Coronary artery (tissue), 2 donors: ENCODE results near the gene HOXB4.

Source experiments
- DNase-seq: peaks from one replicate; pipeline ENCODE4 v3.0.0-alpha.2; 2017; ENCODE audit warnings: low spot score
- H3K27ac ChIP-seq, 2 donors: fragments of 200-600 bp; sonication (generic); one replicate each; pipeline ENCODE4 v1.5.1; 2016 to 2019
- H3K4me3 ChIP-seq: fragments of 200-600 bp; sonication (generic); 2 replicates; pipeline ENCODE4 v1.5.1; 2016; ENCODE audit warnings: mild to moderate bottlenecking, moderate library complexity
- CTCF ChIP-seq: fragments of 200-600 bp; sonication (generic); IDR thresholded peaks from one replicate; pipeline ENCODE4 v1.5.1; 2019; ENCODE audit warnings: antibody characterized with exemption

HOXB4 gene

GRCh38 chr17:48530887-48531272 is 47.3 kb downstream of the HOXB4 start, which contains the start of gene HOXB1:
TSS of gene HOXB1 (minus strand) at chr17:48531011. CDS start at chr17:48530904, 107 bp downstream.
- H3K27ac ChIP-seq: no peak within 1 kb of the TSS
- DNase-seq: no peak
- no peak for TF ChIP-seq CTCF
- H3K4me3 ChIP-seq: no peak within 1 kb of the TSS

- Histone ChIP-seq H3K27ac (no peak overlapping the region), H3K4me3 (no peak overlapping the region)
- DNase-seq: no peak
- TF ChIP-seq CTCF: no peak
These were observed 47.8 kb downstream of the HOXB4 start for GRCh38 chr17:48530208-48530886.

GRCh38 chr17:48529683-48530009 is 48.5 kb downstream of the HOXB4 start:
- H3K4me3 ChIP-seq: no peak overlapping the region
- no peak for DNase-seq
- no peak overlapping the region for H3K27ac ChIP-seq
- no peak for TF ChIP-seq CTCF

- no peak overlapping the region for H3K4me3 ChIP-seq
- no peak for DNase-seq
- no peak overlapping the region for H3K27ac ChIP-seq
- no peak for TF ChIP-seq CTCF
These were observed 49.0 kb downstream of the HOXB4 start for GRCh38 chr17:48528936-48529682.

GRCh38 chr17:48528153-48528935 is 49.8 kb downstream of the HOXB4 start:
- H3K27ac ChIP-seq: no peak overlapping the region
- no peak for DNase-seq
- no peak overlapping the region for H3K4me3 ChIP-seq
- TF ChIP-seq CTCF: no peak

- TF ChIP-seq CTCF: no peak
- H3K4me3 ChIP-seq: no peak overlapping the region
- no peak overlapping the region for H3K27ac ChIP-seq
- DNase-seq: no peak
These were observed 50.6 kb downstream of the HOXB4 start for GRCh38 chr17:48527547-48527932.
